H4 (cell line): ENCODE measurements around the gene ASXL2. TPM values are rescaled to one million over a fixed set of nuclear protein-coding genes. Genes with fewer than 3 reads are reported as not detected.
A peak's percentile ranks its signal among the peaks of the same experiment; 100 is the strongest.
"Not testable (repeated sequence)": the region's sequence is repeated elsewhere in the genome, so short reads cannot be mapped to it uniquely, and the experiment has no call there.

Experiments used
- DNase-seq: peaks from one replicate; pipeline ENCODE4 v3.0.0-alpha.2; 2015; ENCODE audit warnings: low spot score
- total RNA-seq: library from RNA; depleted of rRNA; stranded (reverse); fragments of >200 nt; shearing (Covaris generic); gene quantifications from 2 replicates; pipeline ENCODE4 v1.2.3, GENCODE V29; 2014

ASXL2 gene
- total RNA-seq, 1 experiment from 2014 or later: 4.4 TPM

- DNase-seq: no peak
Measured at GRCh38 chr2:25738383-25739343, 139.6 kb downstream of the ASXL2 start.

GRCh38 chr2:25736899-25737515 is 141.3 kb downstream of the ASXL2 start:
- DNase-seq: no peak

DNA sequence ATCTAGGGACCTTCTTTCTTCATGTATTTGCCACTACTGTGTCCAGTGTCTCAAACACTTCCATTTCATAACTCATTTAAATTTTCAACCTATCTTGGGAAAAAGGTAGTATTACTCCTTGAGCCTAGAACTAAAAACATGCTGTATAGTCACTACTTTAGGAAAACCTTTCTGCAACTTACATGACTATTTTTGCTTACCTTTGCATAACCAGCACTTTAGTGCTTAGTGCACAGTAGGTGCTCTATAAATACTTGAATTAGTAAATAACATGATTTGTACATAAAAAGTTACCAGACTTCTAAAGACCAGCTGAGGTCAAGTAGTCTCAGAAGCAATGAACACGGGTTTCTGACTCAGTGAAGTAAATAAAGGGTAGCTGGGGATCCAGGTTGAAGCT is 142.5 kb downstream of the ASXL2 start:
- DNase-seq: no peak

GRCh38 chr2:25728559-25728958 is 149.7 kb downstream of the ASXL2 start:
- DNase-seq: no peak

DNA sequence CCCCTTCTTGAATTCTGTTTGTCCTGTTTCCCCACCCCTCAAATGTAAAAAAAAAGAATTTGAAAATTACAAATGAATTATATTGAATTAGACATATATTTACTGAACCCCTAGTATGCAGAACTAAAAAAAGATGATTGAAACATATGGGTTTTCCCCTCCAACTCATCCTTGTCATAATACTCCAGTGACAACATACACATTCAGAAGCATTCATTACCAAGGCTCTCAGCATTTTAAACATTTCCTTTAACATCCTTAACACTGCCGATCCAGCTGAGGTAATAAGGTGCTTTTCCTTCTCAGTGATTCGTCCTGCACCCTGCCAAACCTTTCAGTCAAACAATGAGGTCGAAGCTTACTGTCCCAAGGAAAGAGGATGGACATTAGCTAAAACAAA is 151.8 kb downstream of the ASXL2 start:
- DNase-seq: no peak

DNA sequence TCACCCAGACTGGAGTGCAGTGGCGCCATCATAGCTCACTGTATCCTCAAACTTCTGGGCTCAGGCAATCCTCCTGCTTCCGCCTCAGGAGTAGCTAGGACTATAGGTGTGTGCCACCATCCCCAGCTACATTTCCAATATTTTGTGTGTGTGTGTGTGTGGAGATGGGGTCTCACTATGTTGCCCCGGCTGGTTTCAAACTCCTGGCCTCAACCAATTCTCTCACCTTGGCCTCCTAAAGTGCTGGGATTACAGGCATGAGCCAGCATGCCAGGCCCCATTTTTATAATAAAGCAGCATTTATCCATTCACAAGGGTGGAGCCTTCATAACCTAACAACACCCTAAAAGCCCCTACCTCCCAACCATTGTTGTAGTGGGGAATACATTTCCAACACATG is 152.4 kb downstream of the ASXL2 start:
- no peak for DNase-seq

DNA sequence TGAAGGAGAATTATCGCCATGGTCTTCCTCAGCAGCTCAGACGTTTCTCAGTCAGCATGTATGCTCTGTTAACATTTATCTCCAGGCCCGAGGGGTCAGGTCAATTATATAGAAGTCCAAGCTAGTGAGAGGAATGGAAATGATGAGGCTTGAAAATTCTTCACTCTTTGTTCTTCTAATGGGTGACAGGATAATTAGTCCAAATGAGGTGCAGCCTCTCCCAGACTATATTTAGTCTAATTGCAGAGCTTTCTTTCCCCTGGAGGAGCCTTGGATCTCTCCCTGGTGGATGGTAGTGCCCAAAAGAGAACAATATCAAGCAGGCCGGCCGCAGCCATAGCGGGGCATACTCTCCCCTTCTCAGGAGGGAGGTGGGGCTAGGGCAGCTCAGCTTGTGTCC is 153.5 kb downstream of the ASXL2 start:
- no peak for DNase-seq

- DNase-seq: no peak
Measured at GRCh38 chr2:25722224-25722623, 156.1 kb downstream of the ASXL2 start.

- DNase-seq: no peak
Measured at GRCh38 chr2:25720575-25720974, 157.7 kb downstream of the ASXL2 start.

DNA sequence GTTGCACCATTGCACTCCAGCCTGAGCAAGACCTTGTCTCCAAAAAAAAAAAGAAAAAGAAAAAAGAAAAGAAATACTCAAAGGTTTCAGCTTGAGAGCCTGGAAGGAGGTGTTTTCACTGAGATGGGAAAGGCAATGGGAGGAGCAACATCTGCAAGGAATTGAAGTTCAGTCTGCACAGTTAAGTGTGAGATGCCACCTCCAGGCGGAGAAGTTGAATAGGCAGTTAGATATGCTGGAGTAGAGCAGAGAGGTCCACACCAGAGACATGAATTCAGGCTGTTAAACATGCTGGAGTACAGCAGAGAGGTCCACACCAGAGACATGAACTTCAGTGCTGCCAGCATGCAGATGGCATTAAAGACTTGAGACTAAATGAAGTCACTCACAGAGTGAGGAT is 163.5 kb downstream of the ASXL2 start:
- DNase-seq: no peak

GRCh38 chr2:25712455-25712854 is 165.8 kb downstream of the ASXL2 start:
- no peak for DNase-seq

GRCh38 chr2:25711675-25712354 is 166.5 kb downstream of the ASXL2 start:
- no peak for DNase-seq

DNA sequence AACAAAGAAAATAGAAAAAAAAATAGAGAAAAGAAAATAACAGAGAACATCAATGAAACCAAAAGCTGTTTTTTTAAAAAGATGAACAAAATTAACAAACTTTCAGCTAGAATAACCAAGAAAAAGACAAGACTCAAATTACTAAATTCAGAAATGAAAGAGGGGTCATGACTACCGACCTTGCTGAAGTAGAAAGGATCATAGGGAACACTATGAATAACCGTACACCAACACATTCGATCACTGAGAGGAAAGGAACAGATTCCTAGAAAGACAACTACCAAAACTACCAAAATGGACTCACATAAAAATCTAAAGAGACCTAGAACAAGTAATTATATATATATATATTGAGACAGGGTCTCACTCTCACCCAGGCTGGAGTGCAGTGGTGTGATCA is 167.5 kb downstream of the ASXL2 start:
- DNase-seq: no peak

GRCh38 chr2:25709349-25709748 is 168.9 kb downstream of the ASXL2 start:
- DNase-seq: no peak

- no peak for DNase-seq
Measured at GRCh38 chr2:25707927-25708590, 170.2 kb downstream of the ASXL2 start.

- DNase-seq: not testable (repeated sequence)
Measured at GRCh38 chr2:25705575-25705974, 172.7 kb downstream of the ASXL2 start.

DNA sequence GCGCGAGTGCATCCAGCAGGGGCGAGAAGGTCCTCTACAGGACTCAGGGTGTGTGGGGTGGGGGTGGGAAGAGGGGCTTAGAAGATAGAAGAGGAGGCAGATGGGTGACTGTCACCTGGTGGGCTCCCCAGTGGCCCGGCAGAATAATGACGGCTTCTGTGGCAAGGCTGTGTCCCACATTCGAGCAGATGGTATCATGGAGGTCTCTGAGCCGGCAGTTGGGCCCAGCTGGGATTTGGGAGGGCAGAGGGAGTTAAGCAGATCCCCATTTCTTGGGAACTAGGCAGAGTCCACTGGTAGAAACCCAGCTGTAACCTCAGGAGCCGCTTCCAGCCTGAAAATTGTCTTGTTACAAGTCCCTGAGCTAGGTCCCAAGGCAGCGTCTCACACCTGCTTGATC is 176.5 kb downstream of the ASXL2 start:
- DNase-seq: no peak

GRCh38 chr2:25700221-25700660 is 178.0 kb downstream of the ASXL2 start:
- no peak for DNase-seq

DNA sequence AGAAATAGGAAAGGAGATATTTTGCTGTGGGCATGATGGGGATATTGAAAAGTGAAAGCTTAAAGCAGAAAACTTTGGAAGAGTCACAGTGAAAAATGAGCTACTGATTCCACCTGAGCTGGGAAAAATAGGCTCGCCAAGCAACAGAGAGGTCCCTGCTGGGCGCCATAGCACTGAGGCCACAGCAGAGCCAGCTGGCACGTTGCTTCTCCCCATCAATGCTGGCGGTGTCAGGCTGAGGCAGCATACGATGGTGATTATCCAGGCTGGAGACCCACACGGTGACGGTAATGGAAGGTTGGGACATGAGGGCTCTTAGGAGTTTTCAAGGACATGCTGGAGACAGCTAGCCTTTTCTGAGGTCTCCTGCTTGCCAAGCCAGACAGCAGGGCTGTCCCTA is 179.1 kb downstream of the ASXL2 start:
- DNase-seq: no peak

DNA sequence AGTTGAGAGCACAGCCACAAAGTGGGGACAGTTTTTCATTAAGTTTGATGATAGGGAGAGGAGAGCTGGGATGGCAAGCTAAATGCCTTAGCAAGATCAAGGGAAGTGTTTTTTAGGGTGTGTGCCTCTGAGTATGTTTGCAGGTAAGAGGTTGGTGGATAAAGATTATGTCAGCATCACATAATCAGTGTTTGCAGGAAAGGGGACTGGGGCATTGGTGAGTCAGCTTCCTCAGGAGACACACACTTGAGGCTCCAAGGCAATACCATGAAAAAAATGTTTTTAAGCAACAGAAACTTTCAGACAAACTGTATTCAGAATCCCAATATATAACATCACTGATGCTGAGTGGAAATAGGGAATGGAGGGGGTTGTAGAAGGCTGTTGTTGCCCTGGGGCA is 179.5 kb downstream of the ASXL2 start:
- DNase-seq: peak; percentile 16

DNA sequence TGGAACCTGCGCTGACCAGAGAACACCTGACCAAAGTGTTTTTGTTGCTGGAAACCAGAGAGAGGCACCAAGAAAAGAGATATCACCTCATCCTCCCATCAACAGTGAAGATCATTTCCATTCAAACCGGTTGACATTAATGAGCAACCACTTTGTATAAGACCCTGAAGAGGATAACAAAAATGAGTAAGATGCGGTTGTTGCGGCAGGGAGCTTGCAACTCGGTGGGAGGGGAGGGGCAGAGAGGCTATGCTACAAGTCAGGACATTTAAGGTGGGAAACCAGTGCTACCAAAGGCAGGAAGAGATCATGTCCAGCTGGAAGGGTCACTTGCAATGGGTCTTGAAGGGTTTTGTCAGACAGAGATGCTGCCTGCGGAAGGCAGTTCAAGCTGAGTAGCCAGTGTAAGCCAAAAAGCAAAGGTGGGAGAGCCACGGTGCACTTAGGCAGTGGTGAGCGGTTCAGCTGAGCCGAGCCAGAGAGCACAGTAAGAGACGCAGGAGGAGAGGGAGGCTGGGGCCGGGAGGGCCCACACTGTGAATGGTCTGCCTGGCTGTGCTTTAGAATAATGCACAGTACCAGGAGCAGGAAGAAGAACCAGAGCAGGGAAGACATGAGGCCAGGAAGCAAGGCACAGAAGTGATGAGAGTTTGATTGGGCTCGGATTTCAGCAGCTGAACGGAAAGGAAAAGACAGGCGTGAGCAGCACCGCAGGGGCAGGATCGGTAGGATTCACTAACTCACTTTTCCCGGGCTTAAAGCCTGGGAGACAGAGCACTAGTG is 180.5 kb downstream of the ASXL2 start:
- DNase-seq: no peak
